Right atrium auricular region (tissue), 2 donors: ENCODE measurements around the gene ELN. TPM values are rescaled to one million over a fixed set of nuclear protein-coding genes. Genes with fewer than 3 reads are reported as not detected.
A peak's percentile ranks its signal among the peaks of the same experiment; 100 is the strongest.

Experiments
- DNase-seq: peaks from one replicate; pipeline ENCODE4 v3.0.0-alpha.2; 2019; ENCODE audit warnings: low spot score
- H3K27ac ChIP-seq, 2 donors: fragments of 200-600 bp; sonication (generic); 1 replicate in 1 of 2; 2 replicates in 1 of 2; pipeline ENCODE4 v1.5.1; 2016 to 2019
- H3K27me3 ChIP-seq, 2 donors: fragments of 200-600 bp; sonication (generic); one replicate each; pipeline versions ENCODE4 v1.5.1 to v1.6.0; 2017 to 2019
- H3K36me3 ChIP-seq: fragments of 200-600 bp; sonication (generic); one replicate; pipeline ENCODE4 v1.5.1; 2016
- H3K4me1 ChIP-seq, 2 donors: fragments of 200-600 bp; sonication (generic); one replicate each; pipeline versions ENCODE4 v1.5.1 to v1.6.0; 2017 to 2019
- H3K4me3 ChIP-seq, 2 donors: fragments of 200-600 bp; sonication (generic); 1 replicate in 1 of 2; 2 replicates in 1 of 2; pipeline ENCODE4 v1.5.1; 2017 to 2019; ENCODE audit warnings: mild to moderate bottlenecking in 1 of 2, moderate library complexity in 1 of 2
- H3K9me3 ChIP-seq, 2 donors: fragments of 200-600 bp; sonication (generic); one replicate each; pipeline ENCODE4 v1.5.1; 2019
- total RNA-seq, 2 donors: library from RNA; depleted of rRNA; stranded (reverse); fragments of >200 nt; gene quantifications; one replicate each; pipeline ENCODE4 v1.1.0, GENCODE V29; 2016
- TF ChIP-seq, protein P1 (sequence below), 2 donors: fragments of 200-600 bp; sonication (generic); IDR thresholded peaks; one replicate each; pipeline ENCODE4 v1.5.1; 2019; ENCODE audit warnings: antibody characterized with exemption in 2 of 2

ELN gene
- total RNA-seq, 2 donors from 2014 or later = 138 to 149 TPM

DNA sequence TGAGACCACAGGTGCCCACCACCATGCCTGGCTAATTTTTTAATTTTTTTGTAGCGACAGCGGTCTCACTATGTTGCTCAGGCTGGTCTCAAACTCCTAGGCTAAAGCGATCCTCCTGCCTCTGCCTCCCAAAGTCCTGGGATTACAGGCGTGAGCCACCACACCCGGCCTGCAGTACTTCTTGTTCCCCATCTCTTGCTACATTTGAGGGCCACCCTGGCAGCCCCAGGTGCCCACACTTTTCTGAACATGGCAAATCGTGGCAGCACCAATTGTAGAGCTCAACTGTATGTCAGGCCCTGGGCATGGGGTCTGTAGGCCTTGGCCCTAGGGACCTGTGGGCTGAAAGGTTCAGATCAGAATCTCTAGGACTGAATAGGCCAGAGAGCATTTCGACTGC, 30.5 kb downstream of the ELN start:
- TF ChIP-seq, protein P1, sequence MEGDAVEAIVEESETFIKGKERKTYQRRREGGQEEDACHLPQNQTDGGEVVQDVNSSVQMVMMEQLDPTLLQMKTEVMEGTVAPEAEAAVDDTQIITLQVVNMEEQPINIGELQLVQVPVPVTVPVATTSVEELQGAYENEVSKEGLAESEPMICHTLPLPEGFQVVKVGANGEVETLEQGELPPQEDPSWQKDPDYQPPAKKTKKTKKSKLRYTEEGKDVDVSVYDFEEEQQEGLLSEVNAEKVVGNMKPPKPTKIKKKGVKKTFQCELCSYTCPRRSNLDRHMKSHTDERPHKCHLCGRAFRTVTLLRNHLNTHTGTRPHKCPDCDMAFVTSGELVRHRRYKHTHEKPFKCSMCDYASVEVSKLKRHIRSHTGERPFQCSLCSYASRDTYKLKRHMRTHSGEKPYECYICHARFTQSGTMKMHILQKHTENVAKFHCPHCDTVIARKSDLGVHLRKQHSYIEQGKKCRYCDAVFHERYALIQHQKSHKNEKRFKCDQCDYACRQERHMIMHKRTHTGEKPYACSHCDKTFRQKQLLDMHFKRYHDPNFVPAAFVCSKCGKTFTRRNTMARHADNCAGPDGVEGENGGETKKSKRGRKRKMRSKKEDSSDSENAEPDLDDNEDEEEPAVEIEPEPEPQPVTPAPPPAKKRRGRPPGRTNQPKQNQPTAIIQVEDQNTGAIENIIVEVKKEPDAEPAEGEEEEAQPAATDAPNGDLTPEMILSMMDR (IDR thresholded peaks at IDR 0.05) = no peak
- Histone ChIP-seq H3K36me3 (peaks cover 73% of the 10 kb centered on the region), H3K27me3 (no peaks in the 10 kb centered on the region), H3K27ac (no peak overlapping the region), H3K4me1 (peaks cover 0 to 23% of the 10 kb centered on the region in 2 donors), H3K4me3 (no peak overlapping the region), H3K9me3 (no peaks in the 10 kb centered on the region)
- no peak for DNase-seq

DNA sequence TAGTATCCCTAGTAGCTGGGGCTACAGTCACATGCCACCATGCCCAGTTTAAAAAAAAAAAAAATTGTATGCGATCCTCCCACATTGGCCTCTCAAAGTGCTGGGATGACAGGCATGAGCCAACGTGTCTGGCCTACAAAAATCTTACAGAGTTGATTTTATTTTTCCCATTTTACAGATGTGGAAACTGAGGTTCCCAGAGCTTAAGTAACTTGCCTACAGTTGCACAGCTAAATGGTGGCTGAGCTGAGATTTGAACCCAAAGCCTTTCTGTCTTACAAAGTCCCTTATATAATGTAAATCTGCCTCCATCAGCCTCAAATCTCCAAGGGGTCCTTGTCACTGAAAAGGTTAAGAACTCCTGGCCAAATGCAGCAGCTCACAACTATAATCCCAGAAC, 31.1 kb downstream of the ELN start:
- Histone ChIP-seq H3K36me3 (peaks cover 74% of the 10 kb centered on the region), H3K4me3 (no peak overlapping the region), H3K9me3 (no peaks in the 10 kb centered on the region), H3K27me3 (no peaks in the 10 kb centered on the region), H3K4me1 (peaks cover 0 to 23% of the 10 kb centered on the region in 2 donors), H3K27ac (no peak overlapping the region)
- TF ChIP-seq, protein P1 (IDR thresholded peaks at IDR 0.05) = no peak
- DNase-seq = no peak

DNA sequence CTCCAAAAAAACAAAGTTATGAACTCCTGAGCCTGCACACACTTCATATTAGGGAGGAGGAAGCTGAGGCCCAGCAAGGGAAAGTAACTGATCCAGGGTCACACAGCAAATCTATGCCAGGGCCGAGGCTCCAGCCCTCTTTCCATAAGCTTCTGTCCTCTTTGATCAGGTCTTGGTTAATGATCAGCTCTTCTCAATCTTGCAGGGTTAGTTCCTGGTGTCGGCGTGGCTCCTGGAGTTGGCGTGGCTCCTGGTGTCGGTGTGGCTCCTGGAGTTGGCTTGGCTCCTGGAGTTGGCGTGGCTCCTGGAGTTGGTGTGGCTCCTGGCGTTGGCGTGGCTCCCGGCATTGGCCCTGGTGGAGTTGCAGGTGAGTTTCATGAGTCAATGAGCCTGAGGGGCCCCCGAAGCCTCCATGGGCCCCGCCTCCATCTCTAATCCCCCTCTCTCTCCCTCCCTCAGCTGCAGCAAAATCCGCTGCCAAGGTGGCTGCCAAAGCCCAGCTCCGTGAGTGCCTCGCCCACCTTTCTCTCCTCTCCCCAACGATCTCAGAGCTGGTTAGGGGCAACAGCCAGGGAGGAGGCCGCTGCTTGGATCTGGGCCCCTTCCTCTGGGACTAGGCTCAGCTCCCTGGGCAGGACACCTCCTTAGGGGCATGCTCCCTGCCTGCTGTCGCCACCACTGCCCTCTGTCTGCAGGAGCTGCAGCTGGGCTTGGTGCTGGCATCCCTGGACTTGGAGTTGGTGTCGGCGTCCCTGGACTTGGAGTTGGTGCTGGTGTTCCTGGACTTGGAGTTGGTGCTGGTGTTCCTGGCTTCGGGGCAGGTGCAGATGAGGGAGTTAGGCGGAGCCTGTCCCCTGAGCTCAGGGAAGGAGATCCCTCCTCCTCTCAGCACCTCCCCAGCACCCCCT, 32.0 kb downstream of the ELN start:
- Histone ChIP-seq H3K9me3 (no peaks in the 10 kb centered on the region), H3K27ac (peak overlapping the region in 1 of 2 donors; percentile 9), H3K36me3 (peaks cover 70% of the 10 kb centered on the region), H3K27me3 (no peaks in the 10 kb centered on the region), H3K4me1 (peaks cover 0 to 23% of the 10 kb centered on the region in 2 donors), H3K4me3 (no peak overlapping the region)
- DNase-seq = no peak
- TF ChIP-seq, protein P1 (IDR thresholded peaks at IDR 0.05) = peak in 1 of 2 donors; percentile 39

DNA sequence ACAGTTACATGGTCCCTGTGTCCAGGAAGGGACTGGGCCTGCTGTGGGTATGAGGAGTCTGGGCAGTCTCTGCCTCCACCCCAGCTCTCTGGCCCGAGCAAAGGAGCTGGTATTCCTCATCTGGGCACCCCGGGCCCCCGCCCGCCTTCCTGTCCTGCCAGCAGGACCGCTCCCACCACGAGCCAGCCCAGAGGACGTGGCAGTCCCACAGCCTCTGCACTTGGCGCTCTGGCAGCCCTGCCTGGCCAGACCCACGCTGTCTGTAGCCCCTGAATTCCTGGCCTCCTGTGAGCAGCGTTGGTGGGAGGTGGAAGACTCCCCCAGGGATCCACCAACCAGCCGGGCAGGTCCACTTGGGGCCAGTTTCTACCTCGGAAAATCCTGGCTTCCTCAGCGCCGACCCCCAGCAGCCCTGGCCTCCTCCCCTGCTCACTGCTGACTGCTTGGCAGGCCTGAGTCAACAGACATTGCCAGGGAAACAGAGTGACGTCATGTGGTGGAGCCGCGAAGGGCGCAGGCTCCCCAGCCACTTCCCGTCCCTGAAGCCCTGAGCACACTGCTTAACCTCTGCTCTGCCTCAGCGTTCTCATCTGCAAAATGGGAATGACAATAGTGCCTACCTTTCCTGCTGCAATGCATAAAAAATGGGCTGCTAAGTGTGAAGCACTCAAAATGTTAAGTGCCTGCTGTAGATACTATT, 34.0 kb downstream of the ELN start:
- H3K27me3 ChIP-seq = no peaks in the 10 kb centered on the region
- peak overlapping the region; percentile 77 to 79 for H3K27ac ChIP-seq
- TF ChIP-seq, protein P1 (IDR thresholded peaks at IDR 0.05) = no peak
- peaks cover 0 to 23% of the 10 kb centered on the region in 2 donors for H3K4me1 ChIP-seq
- peak; percentile 90 for DNase-seq
- H3K4me3 ChIP-seq = peak overlapping the region in 1 of 2 donors; percentile 11
- no peaks in the 10 kb centered on the region for H3K9me3 ChIP-seq
- H3K36me3 ChIP-seq = peaks cover 57% of the 10 kb centered on the region

DNA sequence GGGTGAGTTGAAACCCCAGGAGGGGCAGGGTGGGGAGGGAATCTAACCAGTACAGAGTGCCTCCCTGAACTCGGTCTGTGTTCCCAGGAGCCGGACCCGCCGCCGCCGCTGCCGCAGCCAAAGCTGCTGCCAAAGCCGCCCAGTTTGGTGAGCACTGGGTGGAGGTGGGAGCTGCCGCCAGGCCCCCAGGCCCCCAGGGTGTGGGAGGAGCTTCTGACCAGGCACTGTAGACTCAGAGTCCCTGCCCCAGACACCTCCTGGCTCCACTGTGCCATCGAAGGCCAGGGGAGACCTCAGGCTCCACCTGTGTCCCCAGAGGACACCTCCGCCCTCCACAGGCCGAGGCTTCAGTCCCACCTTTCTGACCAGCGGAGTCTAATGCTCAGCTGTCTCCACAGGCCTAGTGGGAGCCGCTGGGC, 35.3 kb downstream of the ELN start:
- peaks cover 0 to 23% of the 10 kb centered on the region in 2 donors for H3K4me1 ChIP-seq
- H3K36me3 ChIP-seq = peaks cover 54% of the 10 kb centered on the region
- no peak overlapping the region for H3K4me3 ChIP-seq
- H3K9me3 ChIP-seq = no peaks in the 10 kb centered on the region
- TF ChIP-seq, protein P1 (IDR thresholded peaks at IDR 0.05) = no peak
- no peaks in the 10 kb centered on the region for H3K27me3 ChIP-seq
- H3K27ac ChIP-seq = peak overlapping the region; percentile 30 to 40
- no peak for DNase-seq
